ENCODE measurements around the gene TMEM52.
A peak's percentile ranks its signal among the peaks of the same experiment; 100 is the strongest.
"Not testable (repeated sequence)": the region's sequence is repeated elsewhere in the genome, so short reads cannot be mapped to it uniquely, and the experiment has no call there.

Gene TMEM52

GRCh38 chr1:1893291-1893985, 25.6 kb downstream of the TMEM52 start:
- no peak for DNase-seq

GRCh38 chr1:1892763-1893120, 26.3 kb downstream of the TMEM52 start:
- no peak for DNase-seq

DNA sequence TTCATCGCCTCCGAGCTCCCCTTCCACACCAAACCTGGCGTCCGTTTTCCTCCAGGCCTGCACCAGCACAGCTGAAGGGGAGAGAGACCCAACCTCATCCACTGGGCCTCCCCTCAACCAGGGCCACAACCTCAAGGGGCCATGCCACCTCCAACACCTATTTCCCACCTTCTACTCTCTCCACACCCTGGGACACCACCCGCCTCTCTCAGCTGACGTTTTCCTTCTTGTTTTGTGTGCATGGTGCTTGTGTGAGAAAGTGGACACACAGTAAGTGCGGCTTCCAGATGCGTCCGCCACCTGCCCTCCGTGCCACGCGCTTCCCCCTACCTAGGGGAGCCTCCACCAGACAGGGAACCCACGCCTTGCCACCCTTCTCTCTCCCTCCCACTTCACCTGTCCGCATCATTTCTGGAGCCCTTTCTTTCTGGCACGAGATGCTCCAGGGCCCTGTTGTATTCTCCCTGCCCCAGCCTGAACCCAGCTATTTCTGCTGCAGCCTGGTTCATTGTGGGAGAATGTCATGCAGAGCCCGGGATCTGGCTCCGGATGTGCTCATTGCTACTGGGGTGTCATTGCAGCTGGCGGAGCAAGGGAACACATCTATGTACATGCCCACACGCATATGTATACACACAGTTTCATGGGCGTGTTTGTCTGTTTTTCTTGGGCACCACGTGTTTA, 26.9 kb downstream of the TMEM52 start:
- DNase-seq, result no peak

DNA sequence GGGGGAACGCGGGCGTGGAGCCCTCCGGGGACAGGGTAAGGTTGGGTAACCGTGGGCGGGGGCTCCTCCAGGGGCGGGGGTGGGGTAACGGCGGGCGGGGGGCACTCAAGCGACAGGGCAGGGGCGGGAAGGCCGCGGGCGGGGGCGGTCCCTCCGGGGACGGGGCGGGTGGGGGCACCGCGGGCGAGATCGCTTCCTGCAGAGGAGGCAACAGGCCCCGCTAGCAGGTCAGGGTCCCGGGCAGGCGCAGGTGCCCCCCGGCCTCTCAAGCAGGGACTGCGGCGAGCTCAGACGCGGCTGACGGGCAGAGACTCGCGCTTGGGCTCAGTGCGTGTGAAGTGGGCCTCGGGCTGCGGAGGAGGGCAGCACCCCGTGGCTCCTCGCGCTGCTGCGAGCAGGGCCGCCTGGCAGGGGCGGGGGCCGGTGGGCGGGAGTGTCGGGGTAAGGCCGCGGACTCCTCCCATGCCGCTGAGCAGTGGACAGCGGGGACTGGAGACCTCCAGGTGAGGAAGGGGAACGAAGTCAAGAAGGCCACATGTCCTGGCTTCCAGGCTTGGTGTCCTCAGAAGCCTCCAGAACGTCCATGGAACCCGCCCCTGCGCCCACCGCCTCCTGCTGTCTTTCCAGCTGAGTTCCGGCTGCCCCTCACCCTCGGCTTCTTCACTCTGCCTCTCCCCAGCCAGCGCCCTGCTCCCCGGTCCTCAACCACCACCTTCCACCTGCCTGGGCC, 27.6 kb downstream of the TMEM52 start:
- DNase-seq, result peak; percentile 67 to 79

- DNase-seq, result peak; percentile 85 to 91
These were observed 28.4 kb downstream of the TMEM52 start, which contains the start of gene GNB1 for GRCh38 chr1:1890506-1891348. TSS of gene GNB1 (minus strand) at chr1:1891087. CDS start at chr1:1825453, 65,634 bp downstream.

GRCh38 chr1:1889847-1890505, 29.1 kb downstream of the TMEM52 start:
- no peak for DNase-seq

GRCh38 chr1:1889090-1889750, 29.9 kb downstream of the TMEM52 start:
- DNase-seq, result no peak

DNA sequence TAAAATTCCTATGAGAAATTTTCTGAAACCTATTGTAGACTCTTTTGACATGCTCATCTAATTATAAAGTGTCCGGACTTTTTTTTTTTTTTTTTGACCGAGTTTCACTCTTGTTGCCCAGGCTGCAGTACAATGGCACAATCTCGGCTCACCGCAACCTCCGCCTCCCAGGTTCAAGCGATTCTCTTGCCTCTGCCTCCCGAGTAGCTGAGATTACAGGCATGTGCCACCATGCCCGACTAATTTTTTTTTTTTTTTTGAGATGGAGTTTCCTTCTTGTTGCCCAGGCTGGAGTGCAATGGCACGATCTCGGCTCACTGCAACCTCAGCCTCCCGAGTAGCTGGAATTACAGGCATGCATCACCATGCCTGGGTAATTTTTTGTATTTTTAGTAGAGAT, 35.2 kb downstream of the TMEM52 start:
- DNase-seq, result not testable (repeated sequence)

DNA sequence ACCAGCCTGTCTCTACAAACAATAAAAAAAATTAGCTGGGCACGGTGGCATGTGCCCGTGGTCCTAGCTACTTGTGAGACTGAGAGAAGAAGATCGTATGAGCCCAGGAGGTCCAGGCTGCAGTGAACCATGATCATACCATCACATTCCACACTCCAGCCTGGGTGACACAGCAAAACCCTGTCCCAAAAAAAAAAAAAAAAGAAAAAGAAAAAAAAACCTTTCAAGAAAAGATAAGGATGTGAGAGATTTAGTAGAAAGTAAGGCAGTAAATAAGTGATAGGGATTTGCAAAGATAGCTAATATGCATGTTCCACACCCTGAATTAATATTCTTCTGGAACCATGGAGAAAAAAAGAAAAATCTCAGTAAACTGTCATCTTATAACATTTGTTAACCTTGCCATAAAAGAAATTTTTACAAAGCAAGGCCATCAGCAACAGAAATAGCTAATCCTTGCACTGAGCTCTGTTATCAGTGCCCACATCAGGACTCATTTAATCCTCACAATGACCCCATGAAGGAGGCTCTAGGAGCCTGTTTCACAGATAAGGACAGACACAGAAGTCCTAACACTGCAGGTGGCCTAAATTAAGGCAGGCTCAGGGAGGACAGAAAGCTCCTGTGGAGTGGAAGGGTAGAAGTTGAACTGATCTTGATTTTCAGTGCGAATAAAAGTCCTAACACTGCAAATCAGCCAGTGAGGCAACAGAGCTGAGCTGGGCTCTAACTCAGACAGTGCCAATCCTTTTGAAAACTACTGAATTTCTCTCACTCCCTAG, 35.8 kb downstream of the TMEM52 start:
- no peak for DNase-seq

DNA sequence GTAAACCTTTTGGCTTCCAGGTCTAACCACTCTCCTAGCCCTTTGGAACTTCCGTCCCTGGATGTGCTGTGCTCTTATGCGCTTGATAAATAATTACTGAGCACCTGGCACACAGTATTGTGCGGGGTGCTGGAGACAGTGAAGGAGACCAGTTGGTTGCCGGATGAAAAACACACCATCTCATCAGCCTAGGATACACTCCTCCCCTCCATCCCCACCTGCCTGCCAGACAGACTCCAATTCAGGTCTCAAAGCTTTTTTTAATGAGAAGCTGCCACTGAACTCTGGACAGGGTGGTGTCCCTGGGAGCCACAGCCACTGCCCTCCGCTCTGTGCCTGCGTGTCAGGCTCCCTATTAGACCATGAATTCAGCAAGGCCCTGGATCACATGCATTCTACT, 37.4 kb downstream of the TMEM52 start:
- no peak for DNase-seq

DNA sequence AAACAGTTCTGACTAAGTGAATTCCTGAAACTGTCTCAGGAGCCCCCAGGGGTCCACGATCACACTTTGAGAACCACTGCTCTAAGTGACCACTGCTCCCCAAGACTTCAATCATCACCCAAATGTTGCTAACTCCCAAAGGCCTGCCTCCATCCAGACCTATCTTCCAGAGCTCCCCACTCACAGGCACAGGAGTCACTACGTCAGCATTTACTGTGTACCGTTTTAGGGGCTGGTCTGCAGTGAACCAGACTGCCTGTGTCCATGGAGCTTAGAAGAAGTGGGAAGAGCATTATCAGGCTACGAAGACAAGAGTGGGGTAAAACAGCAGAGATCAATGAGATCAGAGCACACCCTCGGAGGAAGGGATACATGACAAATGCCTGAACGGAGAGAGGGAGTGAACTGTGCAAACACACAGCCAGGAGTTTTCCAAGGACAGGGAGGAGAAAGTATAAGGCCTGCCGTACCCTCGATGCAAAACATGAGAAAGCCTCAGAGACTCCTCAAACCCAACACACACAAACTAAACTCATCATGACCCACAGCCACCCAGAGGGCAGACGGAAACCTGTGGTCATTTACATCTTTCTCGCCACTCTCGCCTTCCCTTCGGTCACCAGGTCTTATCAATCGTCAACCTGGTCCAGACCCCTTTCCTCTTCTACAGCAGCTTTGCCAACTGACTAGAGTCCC, 38.3 kb downstream of the TMEM52 start:
- no peak for DNase-seq

GRCh38 chr1:1879942-1880341, 39.1 kb downstream of the TMEM52 start:
- DNase-seq, result no peak

DNA sequence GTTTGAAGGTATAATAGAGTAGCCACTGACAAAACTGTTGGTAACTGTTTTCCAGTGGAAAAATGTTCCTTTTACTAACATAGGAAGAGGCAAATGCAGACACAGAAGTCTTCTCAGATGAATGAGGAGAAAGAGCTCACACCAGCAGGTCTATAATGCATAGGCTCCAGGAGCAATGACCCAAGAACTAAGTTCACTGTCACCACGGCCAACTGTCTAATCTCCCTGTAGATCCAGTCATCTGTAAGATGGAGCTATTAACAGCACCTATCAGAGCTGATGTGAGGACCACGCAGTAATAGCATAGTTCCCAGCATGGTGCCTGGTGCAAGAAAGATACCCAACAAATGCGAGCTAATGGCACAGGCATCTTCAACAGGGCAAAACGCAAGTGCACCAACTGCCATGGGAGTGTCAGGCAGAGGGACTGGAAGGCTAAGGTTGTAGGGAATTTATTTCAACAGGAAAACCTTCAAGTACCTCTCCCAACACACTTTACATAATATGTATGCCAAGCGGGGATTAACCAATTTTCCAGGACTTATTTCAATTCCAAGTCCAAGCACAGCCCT, 41.1 kb downstream of the TMEM52 start:
- no peak for DNase-seq

- no peak for DNase-seq
These were observed 42.6 kb downstream of the TMEM52 start for GRCh38 chr1:1876335-1876930.

- DNase-seq, result no peak
These were observed 43.1 kb downstream of the TMEM52 start for GRCh38 chr1:1875932-1876331.

- DNase-seq, result no peak
These were observed 44.2 kb downstream of the TMEM52 start for GRCh38 chr1:1874901-1875300.

DNA sequence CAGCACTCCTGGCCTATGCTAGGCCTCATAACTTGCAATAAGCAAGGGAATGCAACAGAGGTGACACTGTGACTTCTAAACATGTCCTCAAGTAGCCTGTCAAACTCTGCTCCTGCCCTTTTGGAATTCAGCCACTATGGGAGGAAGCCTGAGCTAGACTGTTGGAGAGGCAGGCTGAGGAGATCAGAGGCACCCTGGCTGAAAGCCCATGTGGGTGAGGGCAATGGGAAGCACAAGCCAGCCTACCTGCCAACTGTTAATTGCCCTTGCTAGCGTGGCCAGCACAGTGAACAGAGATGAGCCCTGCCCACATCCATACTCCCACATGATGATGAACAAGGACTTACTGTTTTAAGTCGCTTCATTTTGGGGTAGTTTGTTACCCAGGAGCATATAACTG, 45.9 kb downstream of the TMEM52 start:
- no peak for DNase-seq

DNA sequence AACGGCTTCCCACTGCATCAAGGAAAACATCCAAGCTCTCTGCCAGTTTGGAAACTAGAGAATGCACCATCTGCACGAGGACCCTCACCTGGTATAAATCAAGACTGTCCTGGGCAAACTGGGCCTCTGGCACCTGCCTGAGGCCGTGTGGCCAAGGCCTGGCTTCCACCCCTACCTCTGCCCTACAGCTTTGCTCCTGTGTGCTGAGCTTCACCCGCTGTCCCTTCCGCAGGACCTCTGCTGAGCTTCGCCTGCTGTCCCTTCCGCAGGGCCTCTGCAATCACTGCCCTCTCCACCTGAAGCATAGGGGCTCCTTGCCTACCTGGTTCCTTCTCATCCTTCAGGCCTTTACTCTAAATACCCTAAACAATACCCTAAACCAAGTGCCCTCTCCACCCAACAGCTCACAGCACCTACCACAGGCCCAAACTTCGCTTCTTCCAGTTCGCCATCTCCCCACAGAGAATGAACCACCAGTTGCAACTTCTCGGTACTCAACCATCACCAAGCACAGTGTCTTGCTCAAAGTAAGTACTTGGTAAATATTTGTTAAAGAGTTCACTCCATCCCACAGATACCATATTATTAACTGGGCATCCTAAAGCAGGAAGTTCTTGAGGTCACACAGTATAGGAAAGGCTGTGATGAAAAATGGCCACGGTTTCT, 46.6 kb downstream of the TMEM52 start:
- no peak for DNase-seq

- no peak for DNase-seq
These were observed 49.6 kb downstream of the TMEM52 start for GRCh38 chr1:1869469-1869868.
